Tibial nerve (tissue), 4 donors: ENCODE measurements around the gene TSEN15. TPM values are rescaled to one million over a fixed set of nuclear protein-coding genes. Genes with fewer than 3 reads are reported as not detected.

ENCODE experiments used
- DNase-seq, 2 donors: peaks; one replicate each; pipeline ENCODE4 v3.0.0-alpha.2; 2019; ENCODE audit warnings: low spot score in 2 of 2
- H3K27ac ChIP-seq, 4 donors: fragments of 200-600 bp; sonication (generic) in 3 of 4; one replicate each; pipeline ENCODE4 v1.5.1; 2017 to 2019; ENCODE audit warnings: mild to moderate bottlenecking in 1 of 4
- H3K27me3 ChIP-seq, 2 donors: fragments of 200-600 bp; sonication (generic) in 1 of 2; one replicate each; pipeline versions ENCODE4 v1.5.1 to v1.6.0; 2017 to 2019
- H3K36me3 ChIP-seq, 3 donors: fragments of 200-600 bp; sonication (generic); one replicate each; pipeline ENCODE4 v1.5.1; 2018 to 2019
- H3K4me1 ChIP-seq, 4 donors: fragments of 200-600 bp; sonication (generic) in 3 of 4; one replicate each; pipeline ENCODE4 v1.5.1; 2017 to 2019
- H3K4me3 ChIP-seq, 4 donors: fragments of 200-600 bp; sonication (generic) in 3 of 4; one replicate each; pipeline ENCODE4 v1.5.1; 2017 to 2019; ENCODE audit warnings: mild to moderate bottlenecking in 1 of 4, moderate library complexity in 1 of 4
- H3K9me3 ChIP-seq, 4 donors: fragments of 200-600 bp; sonication (generic) in 3 of 4; one replicate each; pipeline ENCODE4 v1.5.1; 2017 to 2019
- CTCF ChIP-seq, 5 experiments: fragments of 200-600 bp in 3 of 5; fragments of 450-650 bp in 2 of 5; sonication (generic) in 3 of 5; IDR thresholded peaks; one replicate each; pipeline ENCODE4 v1.5.1; 2016 to 2019; ENCODE audit warnings: antibody characterized with exemption in 5 of 5, mild to moderate bottlenecking in 3 of 5, moderate library complexity in 2 of 5
- EP300 ChIP-seq, 2 donors: sonication (generic); formaldehyde crosslinking; IDR thresholded peaks; one replicate each; pipeline ENCODE4 v1.6.1; 2017; ENCODE audit warnings: antibody characterized with exemption in 2 of 2, mild to moderate bottlenecking in 1 of 2
- POLR2A ChIP-seq, 2 donors: fragments of 450-650 bp; IDR thresholded peaks; one replicate each; pipeline ENCODE4 v1.6.1; 2017; ENCODE audit warnings: antibody characterized with exemption in 2 of 2, mild to moderate bottlenecking in 2 of 2, moderate library complexity in 2 of 2
- WGBS, 2 donors: methylation state at CpG; one replicate each; pipeline ENCODE4 v1.1.5; 2018; 5-methylcytosine and 5-hydroxymethylcytosine counted together
- total RNA-seq, 4 donors: library from RNA; depleted of rRNA; stranded (reverse); fragments of >200 nt; gene quantifications; one replicate each; pipeline ENCODE4 v1.1.0, GENCODE V29; 2016

TSEN15 gene
- total RNA-seq, 4 donors from 2014 or later = 25.5 to 36.5 (median 31.5) TPM

GRCh38 chr1:184048561-184049240, 2.8 kb upstream of the TSEN15 start:
- H3K9me3 ChIP-seq = no peaks in the 10 kb centered on the region
- TF ChIP-seq POLR2A (IDR thresholded peaks at IDR 0.05) (no peak), EP300 (IDR thresholded peaks at IDR 0.05) (no peak), CTCF (IDR thresholded peaks at IDR 0.05) (no peak)
- H3K27ac ChIP-seq = no peak overlapping the region
- no peak overlapping the region for H3K4me3 ChIP-seq
- H3K27me3 ChIP-seq = no peaks in the 10 kb centered on the region
- no peaks in the 10 kb centered on the region for H3K36me3 ChIP-seq
- peaks cover 0 to 25% (median 4%) of the 10 kb centered on the region in 4 donors for H3K4me1 ChIP-seq
- DNase-seq = no peak
- 68 to 83% methylated on average over 4 of the region's 4 CpGs for WGBS, 2 donors

DNA sequence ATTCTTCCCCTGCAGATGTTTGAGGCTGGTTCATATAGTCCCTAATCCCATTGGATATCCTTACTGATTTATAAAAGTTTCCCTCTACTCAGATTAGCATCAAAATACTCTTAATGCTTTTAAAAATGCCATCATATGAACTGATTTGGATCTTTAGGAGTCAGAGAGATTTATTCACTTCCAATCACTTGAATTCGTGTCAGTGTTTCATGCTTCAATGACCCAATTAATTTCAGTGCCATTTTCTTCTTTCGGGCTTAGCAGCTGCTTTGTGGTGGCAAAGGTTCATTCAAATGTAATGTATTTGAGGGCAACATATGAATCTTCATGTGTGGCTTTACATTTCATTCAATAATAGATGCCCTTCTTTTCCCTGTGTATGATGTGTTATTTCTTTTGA, 2.2 kb upstream of the TSEN15 start:
- DNase-seq = no peak
- WGBS, 2 donors = 80 to 92% methylated on average over 2 of the region's 2 CpGs
- H3K4me3 ChIP-seq = no peak overlapping the region
- H3K4me1 ChIP-seq = peaks cover 0 to 30% (median 4%) of the 10 kb centered on the region in 4 donors
- no peaks in the 10 kb centered on the region for H3K36me3 ChIP-seq
- H3K9me3 ChIP-seq = no peaks in the 10 kb centered on the region
- no peak for TF ChIP-seq EP300 (IDR thresholded peaks at IDR 0.05)
- no peak for TF ChIP-seq POLR2A (IDR thresholded peaks at IDR 0.05)
- no peak for TF ChIP-seq CTCF (IDR thresholded peaks at IDR 0.05)
- no peaks in the 10 kb centered on the region for H3K27me3 ChIP-seq
- H3K27ac ChIP-seq = no peak overlapping the region

GRCh38 chr1:184049836-184050468, 1.6 kb upstream of the TSEN15 start:
- 84 to 86% methylated on average over 2 of the region's 2 CpGs for WGBS, 2 donors
- Histone ChIP-seq H3K36me3 (peaks cover 0 to 4% (median 0%) of the 10 kb centered on the region in 3 donors), H3K9me3 (no peaks in the 10 kb centered on the region), H3K4me1 (peaks cover 0 to 35% (median 4%) of the 10 kb centered on the region in 4 donors), H3K27me3 (no peaks in the 10 kb centered on the region), H3K27ac (no peak overlapping the region), H3K4me3 (no peak overlapping the region)
- DNase-seq = no peak
- TF ChIP-seq CTCF (IDR thresholded peaks at IDR 0.05) (no peak), POLR2A (IDR thresholded peaks at IDR 0.05) (no peak), EP300 (IDR thresholded peaks at IDR 0.05) (no peak)

GRCh38 chr1:184050636-184051035, 894 bp upstream of the TSEN15 start:
- no peak for DNase-seq
- Histone ChIP-seq H3K4me1 (peaks cover 0 to 35% (median 4%) of the 10 kb centered on the region in 4 donors), H3K27ac (peak overlapping the region in 2 of 4 donors; percentile 81 to 84), H3K4me3 (peak overlapping the region in 2 of 4 donors; percentile 76), H3K9me3 (no peaks in the 10 kb centered on the region), H3K27me3 (no peaks in the 10 kb centered on the region), H3K36me3 (peaks cover 0 to 8% (median 0%) of the 10 kb centered on the region in 3 donors)
- TF ChIP-seq EP300 (IDR thresholded peaks at IDR 0.05) (no peak), CTCF (IDR thresholded peaks at IDR 0.05) (no peak), POLR2A (IDR thresholded peaks at IDR 0.05) (no peak)

- no peak for TF ChIP-seq EP300 (IDR thresholded peaks at IDR 0.05)
- no peak for TF ChIP-seq POLR2A (IDR thresholded peaks at IDR 0.05)
- TF ChIP-seq CTCF (IDR thresholded peaks at IDR 0.05) = no peak
These were observed 419 bp upstream of the TSEN15 start for GRCh38 chr1:184051138-184051484.

More at GRCh38 chr1:184051138-184051484, 419 bp upstream of the TSEN15 start:
- no peaks in the 10 kb centered on the region for H3K27me3 ChIP-seq
- H3K36me3 ChIP-seq = peaks cover 0 to 8% (median 0%) of the 10 kb centered on the region in 3 donors
- no peaks in the 10 kb centered on the region for H3K9me3 ChIP-seq
- peaks cover 0 to 35% (median 4%) of the 10 kb centered on the region in 4 donors for H3K4me1 ChIP-seq
- peak overlapping the region; percentile 67 to 89 (median 76) for H3K4me3 ChIP-seq
- no peak for DNase-seq
- WGBS, 2 donors = 0 to 1% methylated on average over 6 of the region's 6 CpGs
- peak overlapping the region; percentile 60 to 84 (median 79) for H3K27ac ChIP-seq
